HG03108 (cell line): ENCODE results near the gene RHOXF1.
"Not testable (repeated sequence)": the region's sequence is repeated elsewhere in the genome, so short reads cannot be mapped to it uniquely, and the experiment has no call there.

Source experiments
- ATAC-seq: cut with Tn5 transposase; IDR thresholded peaks from one replicate; pipeline ENCODE4 v1.9.1; 2021; ENCODE audit warnings: moderate library complexity; ENCODE audit not compliant: unreplicated experiment

Gene RHOXF1, protein sequence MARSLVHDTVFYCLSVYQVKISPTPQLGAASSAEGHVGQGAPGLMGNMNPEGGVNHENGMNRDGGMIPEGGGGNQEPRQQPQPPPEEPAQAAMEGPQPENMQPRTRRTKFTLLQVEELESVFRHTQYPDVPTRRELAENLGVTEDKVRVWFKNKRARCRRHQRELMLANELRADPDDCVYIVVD

DNA sequence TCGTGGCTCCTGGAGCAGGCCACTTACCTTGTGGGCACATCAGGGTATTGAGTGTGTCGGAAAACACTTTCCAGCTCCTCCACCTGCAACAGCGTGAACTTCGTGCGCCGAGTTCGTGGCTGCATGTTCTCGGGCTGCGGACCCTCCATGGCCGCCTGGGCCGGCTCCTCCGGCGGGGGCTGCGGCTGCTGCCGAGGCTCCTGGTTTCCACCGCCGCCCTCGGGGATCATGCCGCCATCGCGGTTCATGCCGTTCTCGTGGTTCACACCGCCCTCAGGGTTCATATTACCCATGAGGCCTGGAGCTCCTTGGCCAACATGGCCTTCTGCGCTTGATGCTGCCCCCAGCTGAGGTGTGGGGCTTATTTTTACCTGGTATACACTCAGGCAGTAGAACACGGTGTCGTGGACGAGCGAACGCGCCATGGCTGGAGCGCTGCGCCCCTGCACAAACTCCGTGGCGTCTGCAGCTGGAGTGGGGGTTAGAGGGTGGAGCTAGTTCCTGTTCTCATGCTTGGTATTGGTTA, at the start of gene RHOXF1:
RHOXF1 (minus strand) TSS at position 476 of the 526 bp plus-strand sequence; CDS start at position 425, 51 bp downstream.
- ATAC-seq = no peak

DNA sequence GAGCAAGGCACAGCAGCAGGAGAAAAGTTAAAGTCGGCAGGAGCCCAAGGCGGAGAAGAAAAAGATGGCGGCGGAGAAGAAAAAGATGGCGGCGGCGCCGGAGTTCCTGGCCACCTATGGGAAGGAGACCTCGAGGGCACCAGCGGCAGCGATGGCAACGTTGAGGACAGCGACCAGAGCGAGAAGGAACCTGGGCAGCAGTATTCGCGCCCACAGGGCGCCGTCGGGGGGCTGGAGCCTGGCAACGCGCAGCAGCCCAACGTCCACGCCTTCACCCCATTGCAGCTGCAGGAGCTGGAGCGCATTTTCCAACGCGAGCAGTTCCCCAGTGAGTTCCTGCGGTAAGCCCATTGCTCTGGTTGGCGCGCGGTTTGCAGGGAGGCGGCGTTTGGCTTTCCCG, 43.4 kb upstream of the RHOXF1 start:
- ATAC-seq = not testable (repeated sequence)

DNA sequence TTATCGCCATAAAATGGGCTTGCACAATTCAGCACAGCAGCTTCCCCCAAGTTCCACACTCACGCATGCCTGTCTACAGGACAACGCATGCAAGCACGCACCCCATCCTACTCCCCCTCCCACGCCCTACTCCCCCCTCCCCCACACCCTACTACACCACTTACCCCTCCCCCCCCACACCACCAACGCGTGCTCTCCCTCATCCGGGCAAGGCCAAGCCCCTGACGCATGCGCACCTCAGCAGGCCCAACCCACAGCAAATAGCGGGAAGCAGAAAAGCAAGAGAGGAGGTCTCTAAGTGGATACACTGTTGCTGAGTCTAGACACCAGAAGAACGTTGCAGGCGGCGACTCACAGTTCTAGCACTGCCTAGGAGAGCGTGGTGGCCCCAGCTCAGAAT, 42.6 kb upstream of the RHOXF1 start, which contains the start of gene RHOXF2:
RHOXF2 (plus strand) TSS at position 301 of the 400 bp plus-strand sequence. CDS start 138 bp downstream, outside the sequence.
- ATAC-seq = not testable (repeated sequence)

DNA sequence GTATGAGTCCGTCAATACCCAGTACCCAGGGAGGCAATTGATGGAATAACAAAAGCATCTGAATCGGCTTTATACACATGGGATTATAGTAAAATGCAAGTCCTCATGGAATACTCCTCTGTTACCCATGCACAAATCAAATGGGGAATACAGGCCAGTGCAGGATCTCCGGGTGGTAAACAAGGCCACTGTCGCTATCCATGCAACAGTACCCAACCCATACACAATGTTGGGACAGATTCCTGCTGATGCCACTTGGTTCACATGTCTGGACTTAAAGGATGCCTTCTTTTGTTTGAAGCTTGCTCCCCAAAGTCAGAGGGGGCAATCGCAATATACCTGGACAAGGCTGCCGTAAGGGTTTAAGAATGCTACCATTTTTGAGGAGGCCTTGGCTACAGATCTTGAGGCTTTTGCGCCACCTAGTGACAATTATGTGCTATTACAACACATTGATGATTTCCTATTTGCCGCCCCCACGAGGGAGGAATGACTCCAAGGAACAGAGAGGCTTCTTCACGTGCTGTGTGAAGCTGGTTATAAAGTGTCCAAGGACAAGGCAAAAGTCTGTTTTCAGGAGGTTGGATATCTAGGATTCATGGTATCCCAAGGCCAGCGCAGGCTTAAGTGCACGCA, 34.5 kb upstream of the RHOXF1 start:
- ATAC-seq = not testable (repeated sequence)

DNA sequence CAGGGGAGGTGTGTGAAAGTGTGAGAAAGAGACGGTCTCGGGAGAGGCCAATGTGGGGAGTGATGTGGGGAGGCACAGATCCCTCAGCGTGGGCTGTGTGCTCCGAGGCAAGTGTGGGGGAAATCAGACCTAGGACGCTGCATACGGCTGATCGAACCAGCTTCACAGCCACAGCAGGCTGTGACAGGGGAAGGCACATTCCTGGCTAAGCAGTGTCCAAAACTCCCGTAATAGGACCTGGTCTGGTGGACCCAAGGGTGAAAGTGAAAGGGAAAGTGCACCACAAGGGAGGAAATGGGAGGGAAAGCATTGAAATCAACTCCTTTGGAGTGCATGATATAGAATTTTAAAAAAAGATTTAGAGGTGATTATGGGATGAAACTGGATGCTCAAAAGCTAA, 31.8 kb upstream of the RHOXF1 start:
- ATAC-seq = no peak

DNA sequence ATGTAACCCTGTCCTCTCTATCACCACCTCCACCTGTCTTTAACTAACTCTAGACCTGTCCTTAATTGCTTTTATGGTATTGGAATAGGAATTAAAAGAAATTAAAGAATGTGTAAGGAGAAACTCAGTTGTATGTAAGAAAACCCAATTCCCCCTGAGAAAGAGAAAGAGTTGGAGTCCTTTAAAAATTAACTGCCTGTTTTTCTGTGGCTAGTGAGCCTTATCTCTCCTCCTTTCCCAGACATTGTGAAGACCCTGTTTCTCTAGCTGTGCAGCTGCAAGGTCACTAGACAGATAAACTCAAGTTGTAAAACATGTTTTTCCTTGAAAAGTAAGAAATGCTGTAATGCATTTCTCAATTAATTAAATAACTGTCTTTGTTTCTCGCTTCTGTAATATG, 30.6 kb upstream of the RHOXF1 start:
- not testable (repeated sequence) for ATAC-seq

DNA sequence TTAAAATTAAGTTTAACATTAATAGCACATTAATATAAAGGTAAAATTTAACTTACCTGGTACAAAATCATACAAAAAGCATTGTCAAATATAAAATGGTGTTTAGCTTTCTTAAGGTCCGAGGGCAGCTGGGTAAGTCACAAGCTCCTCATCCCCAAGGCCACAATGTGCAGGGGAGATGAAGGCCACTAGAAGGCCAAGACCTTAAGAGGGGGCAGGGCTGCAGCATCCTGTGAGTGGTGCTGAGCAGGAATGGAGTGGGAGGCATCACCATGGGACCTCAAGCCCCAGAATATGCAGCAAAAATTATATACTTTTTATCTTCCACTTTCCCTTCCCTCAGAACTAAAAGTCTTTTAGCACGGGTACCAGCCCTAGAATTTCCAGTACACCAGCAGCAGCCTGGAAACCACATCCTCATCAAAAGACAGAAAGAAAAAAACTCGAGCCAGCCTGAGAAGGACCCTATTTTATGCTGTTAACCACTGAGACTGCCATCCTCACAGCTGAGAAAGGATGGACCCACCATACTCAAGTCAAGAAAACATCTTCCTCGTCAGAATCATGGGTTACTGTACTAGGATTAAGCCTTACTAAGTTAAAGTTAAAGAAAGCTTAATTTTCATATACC, 29.7 kb upstream of the RHOXF1 start:
- no peak for ATAC-seq

DNA sequence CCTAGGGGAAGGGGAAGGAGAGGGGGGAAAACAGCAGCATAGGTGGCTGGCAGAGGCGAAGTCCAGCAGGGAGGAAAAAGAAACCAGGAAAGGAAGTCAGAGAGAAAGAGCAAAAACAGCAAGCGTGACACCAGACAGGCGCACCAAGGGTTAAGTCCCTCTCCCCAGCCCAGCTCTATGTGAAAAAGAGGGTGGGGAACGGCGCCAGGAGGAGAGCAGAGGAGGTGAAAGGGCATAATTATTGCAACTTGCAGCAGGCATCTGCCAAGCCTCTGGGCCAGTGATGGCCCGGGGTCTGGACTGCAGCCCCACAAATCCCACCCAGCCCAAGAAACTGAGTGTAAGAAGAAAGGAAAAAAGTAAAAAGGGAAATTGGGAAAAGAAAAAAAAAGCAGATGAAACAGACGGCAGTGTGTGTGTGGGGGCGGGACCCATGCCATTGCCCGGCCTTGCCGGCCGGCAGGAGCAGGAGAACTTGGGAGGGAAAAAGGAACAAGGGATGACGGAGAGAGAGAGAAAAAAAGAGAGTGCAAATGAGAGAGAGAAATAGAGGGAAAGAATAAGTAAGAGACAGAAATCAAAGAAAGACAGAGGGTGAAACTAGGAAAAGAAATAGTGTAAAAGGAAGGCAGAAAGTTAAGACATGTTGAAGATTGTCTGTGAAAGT, 28.6 kb upstream of the RHOXF1 start:
- no peak for ATAC-seq

DNA sequence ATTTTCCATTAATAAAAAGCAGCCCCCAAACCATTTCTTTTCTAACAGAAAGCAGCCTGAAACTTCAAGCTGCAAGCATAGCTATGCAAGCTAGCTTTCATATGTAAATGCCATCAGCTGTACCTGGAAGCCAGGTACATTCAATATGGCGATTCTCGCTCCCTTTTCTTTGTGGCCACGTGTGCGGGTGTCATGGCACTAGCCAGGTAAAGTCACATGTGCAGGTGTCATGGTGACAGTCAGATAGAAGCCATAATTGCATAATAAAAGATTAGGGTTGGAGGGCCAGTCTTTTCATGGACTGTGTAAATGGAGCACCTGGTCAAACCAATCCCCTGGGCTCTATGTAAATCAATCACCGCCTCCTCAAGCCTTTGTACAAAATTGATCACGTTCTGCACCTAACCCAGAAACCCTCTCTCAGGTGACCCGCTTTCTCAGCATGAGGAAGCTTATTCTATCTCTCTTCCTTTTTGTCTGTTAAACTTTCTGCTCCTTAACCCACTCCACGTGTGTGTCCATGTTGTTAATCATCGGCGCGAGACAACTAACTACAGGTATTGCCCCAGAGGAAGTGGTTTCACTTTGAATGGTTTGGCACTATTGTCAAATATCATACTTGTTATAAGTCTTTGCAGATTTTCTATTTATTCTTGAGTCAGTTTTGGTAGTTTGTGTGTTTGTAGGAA, 24.7 kb upstream of the RHOXF1 start:
- ATAC-seq = no peak

DNA sequence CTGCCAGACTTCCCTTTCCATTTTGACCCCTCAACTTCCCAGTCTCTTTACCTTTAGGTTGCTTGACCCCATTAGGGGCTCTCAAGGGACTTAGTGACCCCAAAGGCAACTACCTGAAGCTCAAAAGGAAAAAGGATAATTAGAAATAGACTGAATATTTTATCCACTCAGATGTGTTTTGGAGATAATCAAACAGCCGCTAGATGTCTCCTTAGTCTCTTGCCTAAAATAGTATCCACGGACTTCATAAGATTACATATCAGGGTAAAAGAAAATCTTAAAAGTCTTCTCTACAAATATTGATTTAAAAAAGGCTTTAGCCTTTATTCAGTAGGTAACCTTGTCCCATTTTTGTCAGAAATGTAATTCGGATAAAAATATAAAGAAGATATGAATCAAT, 21.7 kb upstream of the RHOXF1 start:
- ATAC-seq = no peak

DNA sequence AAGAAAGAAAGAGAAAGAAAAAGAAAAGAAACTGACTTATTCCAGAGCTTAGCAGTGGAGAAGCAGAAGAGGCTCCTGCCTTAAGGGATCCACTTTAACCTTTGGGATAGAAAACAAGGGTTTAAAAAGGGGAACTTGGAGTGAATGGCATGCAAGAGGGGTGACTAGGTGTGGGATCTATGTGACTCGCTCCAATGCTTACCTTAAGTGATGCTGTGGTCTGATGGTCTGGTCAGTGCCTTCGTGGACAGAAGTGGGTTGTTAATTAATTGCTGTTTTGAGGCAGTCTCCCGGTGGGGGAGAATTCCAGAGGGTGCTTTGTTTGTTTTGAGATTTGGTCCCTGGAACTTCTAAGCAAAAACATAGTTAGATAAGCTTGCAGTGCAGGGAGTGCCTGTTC, 21.1 kb upstream of the RHOXF1 start:
- ATAC-seq = no peak

DNA sequence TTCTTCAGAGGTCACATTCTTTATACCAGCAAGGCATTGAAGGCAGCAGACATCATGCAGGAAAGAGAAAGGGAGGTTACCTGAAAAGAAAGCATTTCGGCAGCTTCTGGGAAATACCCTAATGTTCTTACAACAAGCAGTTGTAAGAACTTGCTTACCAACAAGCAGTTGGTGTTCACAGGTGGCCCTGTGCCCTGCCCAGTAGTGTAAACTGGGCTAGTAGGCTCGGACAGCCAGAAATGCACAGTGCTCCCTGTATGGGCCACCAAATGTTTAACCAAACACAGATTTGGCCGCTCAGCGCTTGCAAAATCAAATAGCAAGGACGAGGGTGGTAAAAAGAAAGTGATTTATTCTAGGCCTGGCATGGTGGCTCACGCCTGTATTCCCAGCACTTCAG, 20.4 kb upstream of the RHOXF1 start:
- ATAC-seq = no peak

DNA sequence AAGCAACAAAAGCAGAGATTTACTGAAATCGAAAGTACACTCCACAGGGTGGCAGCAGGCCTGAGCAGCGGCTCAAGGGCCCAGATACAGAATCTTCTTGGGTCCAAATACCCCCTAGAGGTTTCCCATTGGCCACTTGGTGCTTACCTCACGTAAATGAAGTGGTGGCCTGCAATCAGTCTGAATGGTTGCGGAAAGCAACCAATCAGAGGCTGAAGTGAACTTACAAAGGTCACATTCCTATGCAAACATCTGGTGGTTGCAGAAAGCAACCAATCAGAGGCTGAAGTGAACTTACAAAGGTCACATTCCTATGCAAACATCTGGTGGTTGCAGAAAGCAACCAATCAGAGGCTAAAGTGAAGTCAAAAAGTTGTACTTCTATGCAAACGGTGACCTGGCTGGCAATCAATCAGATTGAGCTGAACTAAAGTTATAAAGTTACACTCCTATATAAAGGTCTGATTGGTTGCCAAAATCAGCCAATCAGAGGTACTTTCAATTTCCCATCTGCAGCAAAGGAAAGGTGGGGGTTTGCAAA, 12.7 kb upstream of the RHOXF1 start:
- ATAC-seq = not testable (repeated sequence)

DNA sequence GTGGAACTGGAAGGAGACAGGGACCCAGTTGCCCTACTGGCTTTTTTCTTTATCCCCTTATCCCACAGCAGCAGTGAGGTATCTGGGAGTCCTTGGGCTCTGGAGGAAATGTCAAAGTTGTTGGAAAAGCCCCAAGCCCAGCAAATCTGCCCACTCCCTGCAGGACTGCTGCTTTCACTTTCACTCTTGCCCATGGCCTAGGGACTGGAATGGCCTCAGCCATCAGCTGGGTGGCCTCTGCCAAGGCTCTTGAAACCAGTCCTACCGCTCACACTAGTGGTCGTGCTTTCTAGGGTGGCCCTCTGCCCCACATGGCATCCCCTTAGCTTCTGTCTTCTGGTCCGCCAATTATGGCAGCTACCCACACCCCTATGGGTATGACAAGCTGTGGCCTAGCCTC, 9.7 kb upstream of the RHOXF1 start:
- no peak for ATAC-seq

DNA sequence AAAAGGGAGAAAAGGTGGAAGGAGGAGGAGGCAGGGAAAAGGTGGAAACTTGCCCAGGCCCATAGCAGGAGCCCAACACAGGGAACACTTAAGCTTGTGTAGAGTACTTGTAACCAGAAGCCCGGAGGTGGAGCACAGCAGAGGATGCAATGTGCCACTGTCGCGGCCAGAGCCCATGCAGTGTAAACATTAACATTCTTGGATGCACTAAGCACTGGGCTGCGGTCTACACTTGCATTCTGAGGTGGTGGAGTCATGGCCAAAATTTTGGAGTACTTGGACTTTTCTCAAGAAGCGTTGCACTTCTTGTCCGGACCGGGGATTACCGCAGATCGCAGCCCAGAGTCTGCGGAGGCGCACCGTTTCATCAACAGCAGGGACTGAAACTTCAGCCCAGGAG, 4.5 kb upstream of the RHOXF1 start:
- no peak for ATAC-seq

DNA sequence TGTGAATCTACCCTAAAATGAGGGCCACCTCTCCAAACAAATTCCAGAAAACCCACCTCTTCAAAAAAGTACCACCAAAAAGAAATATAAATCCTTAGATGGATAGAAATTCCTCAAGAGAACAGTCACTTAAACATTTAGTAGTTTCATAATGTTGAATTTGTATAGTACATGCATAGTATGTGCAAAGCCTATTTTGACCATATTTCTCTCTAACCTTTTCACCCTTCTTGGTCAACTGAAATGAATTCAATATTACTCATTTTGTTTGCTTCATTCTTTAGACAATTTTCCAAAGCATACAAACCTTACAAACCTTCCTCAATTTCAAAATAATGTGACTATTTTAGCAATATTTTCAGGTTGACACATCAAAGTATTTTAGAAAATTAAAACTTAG, 4.1 kb downstream of the RHOXF1 start:
- ATAC-seq = no peak

DNA sequence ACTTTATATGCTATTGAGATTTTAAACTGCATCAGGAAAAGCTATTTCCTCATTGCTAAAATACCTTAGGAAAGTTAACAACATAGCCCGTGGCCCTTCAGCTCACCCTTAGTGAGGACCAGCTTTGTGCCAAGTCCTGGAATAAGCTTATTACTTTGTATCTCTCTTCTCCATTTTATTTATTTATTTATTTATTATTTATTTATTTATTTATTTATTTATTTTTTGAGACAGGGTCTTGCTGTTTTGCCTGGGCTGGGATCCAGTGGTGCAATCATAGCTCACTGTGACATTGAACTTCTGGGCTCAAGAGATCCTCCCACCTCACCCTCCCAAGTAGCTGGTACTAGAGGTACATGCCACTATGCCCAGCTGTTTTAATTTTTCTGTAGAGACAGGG, 6.3 kb downstream of the RHOXF1 start:
- ATAC-seq = no peak

DNA sequence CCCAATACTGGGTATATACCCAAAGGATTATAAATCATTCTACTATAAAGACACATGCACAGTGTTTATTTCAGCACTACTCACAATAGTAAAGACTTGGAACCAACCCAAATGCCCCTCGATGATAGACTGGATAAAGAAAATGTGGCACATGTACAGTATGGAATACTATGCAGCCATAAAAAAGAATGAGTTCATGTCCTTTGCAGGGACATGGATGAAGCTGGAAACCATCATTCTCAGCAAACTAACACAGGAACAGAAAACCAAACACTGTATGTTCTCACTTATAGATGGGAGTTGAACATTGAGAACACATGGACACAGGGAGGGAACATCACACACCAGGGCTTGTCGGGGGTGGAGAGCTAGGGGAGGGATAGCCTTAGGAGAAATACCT, 11.0 kb downstream of the RHOXF1 start:
- not testable (repeated sequence) for ATAC-seq

DNA sequence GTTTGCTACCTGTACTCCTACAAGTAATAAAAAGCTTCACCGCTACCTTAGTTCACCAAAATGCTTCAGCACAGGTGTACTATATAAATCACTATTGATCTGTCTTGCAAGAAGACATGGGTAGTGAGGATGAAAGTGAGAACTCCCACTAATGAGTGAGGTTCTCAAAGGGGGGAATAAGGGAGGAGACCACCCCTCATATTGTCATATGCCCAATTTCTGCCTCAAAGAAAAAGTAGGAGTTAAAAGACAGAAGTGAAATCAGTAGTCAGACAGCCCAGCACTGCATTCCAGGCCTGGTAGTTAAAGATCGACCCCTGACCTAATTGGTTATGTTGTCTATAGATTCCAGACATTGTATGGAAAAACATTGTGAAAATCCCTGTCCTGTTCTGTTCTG, 14.7 kb downstream of the RHOXF1 start:
- not testable (repeated sequence) for ATAC-seq

DNA sequence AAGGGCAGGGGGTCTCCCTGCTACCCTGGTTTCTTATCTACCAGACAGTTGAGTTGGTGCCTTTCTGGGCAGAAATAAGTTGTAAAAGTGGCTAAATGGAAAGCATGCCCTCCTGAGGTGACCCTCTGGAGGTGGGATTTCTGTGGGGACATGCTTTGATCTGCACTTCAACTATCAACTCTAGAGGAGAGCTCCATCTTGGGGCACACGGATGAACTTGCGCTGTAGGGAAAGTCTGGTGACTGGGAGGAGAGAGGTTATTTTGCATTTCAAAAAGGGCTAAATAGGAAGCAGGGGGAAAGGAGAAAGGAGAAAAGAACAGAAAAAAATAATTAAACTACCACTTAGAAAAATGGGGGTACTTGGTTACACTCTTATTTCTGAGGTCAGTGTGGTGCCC, 25.5 kb downstream of the RHOXF1 start:
- no peak for ATAC-seq
